ENCODE measurements around the gene FRZB.

The FRZB gene

GRCh38 chr2:182845794-182846417 lies 20.5 kb downstream of the FRZB start:
- no peak for DNase-seq (ENCODE audit: low read depth)

- DNase-seq (ENCODE audit: low read depth) = no peak
Observed at GRCh38 chr2:182836451-182836850, 30.0 kb downstream of the FRZB start.

GRCh38 chr2:182834293-182834692 lies 32.1 kb downstream of the FRZB start:
- no peak for DNase-seq (ENCODE audit: low read depth)

- no peak for DNase-seq (ENCODE audit: low read depth)
Observed at GRCh38 chr2:182833084-182833854, 33.2 kb downstream of the FRZB start.

GRCh38 chr2:182831921-182832320 lies 34.5 kb downstream of the FRZB start:
- DNase-seq (ENCODE audit: low read depth) = no peak

GRCh38 chr2:182831101-182831500 lies 35.3 kb downstream of the FRZB start:
- no peak for DNase-seq (ENCODE audit: low read depth)

- DNase-seq (ENCODE audit: low read depth) = no peak
Observed at GRCh38 chr2:182827182-182827879, 39.1 kb downstream of the FRZB start.

GRCh38 chr2:182826496-182826895 lies 39.9 kb downstream of the FRZB start:
- no peak for DNase-seq (ENCODE audit: low read depth)

GRCh38 chr2:182826064-182826463 lies 40.4 kb downstream of the FRZB start:
- no peak for DNase-seq (ENCODE audit: low read depth)

GRCh38 chr2:182824767-182825158 lies 41.7 kb downstream of the FRZB start:
- DNase-seq (ENCODE audit: low read depth) = no peak

- no peak for DNase-seq (ENCODE audit: low read depth)
Observed at GRCh38 chr2:182824056-182824766, 42.2 kb downstream of the FRZB start.

- no peak for DNase-seq (ENCODE audit: low read depth)
Observed at GRCh38 chr2:182822733-182823132, 43.7 kb downstream of the FRZB start.

GRCh38 chr2:182821182-182821581 lies 45.3 kb downstream of the FRZB start:
- no peak for DNase-seq (ENCODE audit: low read depth)

GRCh38 chr2:182819412-182819811 lies 47.0 kb downstream of the FRZB start:
- DNase-seq (ENCODE audit: low read depth) = no peak

- no peak for DNase-seq (ENCODE audit: low read depth)
Observed at GRCh38 chr2:182818925-182819324, 47.5 kb downstream of the FRZB start.

- no peak for DNase-seq (ENCODE audit: low read depth)
Observed at GRCh38 chr2:182818501-182818900, 47.9 kb downstream of the FRZB start.

GRCh38 chr2:182817558-182817957 lies 48.9 kb downstream of the FRZB start:
- DNase-seq (ENCODE audit: low read depth) = no peak

- no peak for DNase-seq (ENCODE audit: low read depth)
Observed at GRCh38 chr2:182816866-182817265, 49.6 kb downstream of the FRZB start.

- no peak for DNase-seq (ENCODE audit: low read depth)
Observed at GRCh38 chr2:182814804-182815203, 51.6 kb downstream of the FRZB start.

GRCh38 chr2:182814380-182814779 lies 52.1 kb downstream of the FRZB start:
- DNase-seq (ENCODE audit: low read depth) = no peak

- DNase-seq (ENCODE audit: low read depth) = no peak
Observed at GRCh38 chr2:182810087-182810486, 56.4 kb downstream of the FRZB start.

GRCh38 chr2:182807319-182807718 lies 59.1 kb downstream of the FRZB start:
- DNase-seq (ENCODE audit: low read depth) = no peak

- no peak for DNase-seq (ENCODE audit: low read depth)
Observed at GRCh38 chr2:182804128-182804527, 62.3 kb downstream of the FRZB start.
